Mesothelial cell of epicardium (in vitro differentiated cells): ENCODE results near the gene DCAF11. TPM values are rescaled to one million over a fixed set of nuclear protein-coding genes. Genes with fewer than 3 reads are reported as not detected.

Experiments
- DNase-seq, 2 experiments: peaks; one replicate each; pipeline ENCODE4 v3.0.0; 2021; ENCODE audit warnings: low spot score in 2 of 2; ENCODE audit not compliant: unreplicated experiment in 2 of 2
- H3K27ac Mint-ChIP-seq: 2 replicates; pipeline ENCODE4 v1.8.0; 2021; ENCODE audit warnings: mixed read lengths
- H3K27me3 Mint-ChIP-seq: 2 replicates; pipeline ENCODE4 v1.8.0; 2021; ENCODE audit warnings: low read depth, mixed read lengths
- H3K36me3 Mint-ChIP-seq: 2 replicates; pipeline ENCODE4 v1.8.0; 2021; ENCODE audit warnings: mixed read lengths
- H3K4me1 Mint-ChIP-seq: 2 replicates; pipeline ENCODE4 v1.8.0; 2021; ENCODE audit warnings: mixed read lengths
- H3K4me3 Mint-ChIP-seq: 2 replicates; pipeline ENCODE4 v1.8.0; 2021; ENCODE audit warnings: mild to moderate bottlenecking, moderate library complexity, mixed read lengths
- H3K9me3 Mint-ChIP-seq: 2 replicates; pipeline ENCODE4 v1.8.0; 2021; ENCODE audit warnings: mixed read lengths
- CTCF ChIP-seq: fragments of 200-600 bp; sonication (generic); IDR thresholded peaks from one replicate; pipeline ENCODE4 v1.5.0; 2021; ENCODE audit warnings: antibody characterized with exemption; ENCODE audit not compliant: unreplicated experiment
- total RNA-seq: library from RNA; stranded (reverse); gene quantifications from 3 replicates; pipeline ENCODE4 v1.2.1, GENCODE V29; 2021

DCAF11 gene
- total RNA-seq, 1 donor from 2014 or later = 62.3 TPM

- Mint-ChIP-seq H3K4me1 (peaks cover 20% of the 10 kb centered on the region), H3K9me3 (no peaks in the 10 kb centered on the region), H3K27me3 (no peaks in the 10 kb centered on the region), H3K27ac (no peak overlapping the region), H3K4me3 (no peak overlapping the region), H3K36me3 (no peaks in the 10 kb centered on the region)
- no peak for TF ChIP-seq CTCF
- no peak for DNase-seq
Observed at GRCh38 chr14:24096545-24097181, 17.9 kb upstream of the DCAF11 start.

DNA sequence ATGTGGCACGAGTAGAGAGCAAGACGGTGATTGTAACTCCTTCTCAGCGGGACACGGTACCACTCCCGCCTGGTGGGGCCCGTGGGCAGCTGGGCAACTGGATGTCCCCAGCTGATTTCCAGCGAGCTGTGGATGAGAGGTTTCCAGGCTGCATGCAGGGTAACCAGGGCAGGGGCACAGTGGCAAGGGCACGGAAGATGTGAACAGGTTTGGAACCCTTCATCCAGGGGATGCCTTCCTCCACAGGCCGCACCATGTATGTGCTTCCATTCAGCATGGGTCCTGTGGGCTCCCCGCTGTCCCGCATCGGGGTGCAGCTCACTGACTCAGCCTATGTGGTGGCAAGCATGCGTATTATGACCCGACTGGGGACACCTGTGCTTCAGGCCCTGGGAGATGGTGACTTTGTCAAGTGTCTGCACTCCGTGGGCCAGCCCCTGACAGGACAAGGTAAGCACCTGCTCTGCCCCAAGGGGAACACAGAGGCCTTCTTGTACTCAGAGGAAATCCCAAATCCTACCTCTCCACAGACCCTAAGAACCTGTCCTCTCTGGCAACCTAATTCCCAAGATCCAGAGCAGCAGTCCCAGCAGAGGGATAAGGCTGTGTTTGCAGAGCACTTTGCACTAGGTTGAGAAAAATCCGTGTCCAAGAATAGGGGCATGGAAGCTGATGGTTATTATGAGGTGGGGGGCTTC lies 16.2 kb upstream of the DCAF11 start:
- peaks cover 17% of the 10 kb centered on the region for H3K4me1 Mint-ChIP-seq
- TF ChIP-seq CTCF = no peak
- H3K36me3 Mint-ChIP-seq = peaks cover 9% of the 10 kb centered on the region
- H3K4me3 Mint-ChIP-seq = no peak overlapping the region
- H3K27ac Mint-ChIP-seq = no peak overlapping the region
- H3K27me3 Mint-ChIP-seq = no peaks in the 10 kb centered on the region
- H3K9me3 Mint-ChIP-seq = no peaks in the 10 kb centered on the region
- DNase-seq = no peak

GRCh38 chr14:24098927-24099813 lies 15.4 kb upstream of the DCAF11 start:
- Mint-ChIP-seq H3K4me3 (no peak overlapping the region), H3K27ac (no peak overlapping the region), H3K27me3 (no peaks in the 10 kb centered on the region)

GRCh38 chr14:24100197-24100981 lies 14.2 kb upstream of the DCAF11 start:
- H3K9me3 Mint-ChIP-seq = peaks cover 8% of the 10 kb centered on the region
- peaks cover 5% of the 10 kb centered on the region for H3K4me1 Mint-ChIP-seq
- H3K27ac Mint-ChIP-seq = no peak overlapping the region
- no peak for TF ChIP-seq CTCF
- H3K27me3 Mint-ChIP-seq = no peaks in the 10 kb centered on the region
- no peak overlapping the region for H3K4me3 Mint-ChIP-seq
- DNase-seq = no peak
- peaks cover 19% of the 10 kb centered on the region for H3K36me3 Mint-ChIP-seq

More at GRCh38 chr14:24098927-24099813, 15.4 kb upstream of the DCAF11 start:
- no peak for TF ChIP-seq CTCF
- Mint-ChIP-seq H3K4me1 (peaks cover 13% of the 10 kb centered on the region), H3K36me3 (peaks cover 16% of the 10 kb centered on the region), H3K9me3 (no peaks in the 10 kb centered on the region)
- DNase-seq = no peak

DNA sequence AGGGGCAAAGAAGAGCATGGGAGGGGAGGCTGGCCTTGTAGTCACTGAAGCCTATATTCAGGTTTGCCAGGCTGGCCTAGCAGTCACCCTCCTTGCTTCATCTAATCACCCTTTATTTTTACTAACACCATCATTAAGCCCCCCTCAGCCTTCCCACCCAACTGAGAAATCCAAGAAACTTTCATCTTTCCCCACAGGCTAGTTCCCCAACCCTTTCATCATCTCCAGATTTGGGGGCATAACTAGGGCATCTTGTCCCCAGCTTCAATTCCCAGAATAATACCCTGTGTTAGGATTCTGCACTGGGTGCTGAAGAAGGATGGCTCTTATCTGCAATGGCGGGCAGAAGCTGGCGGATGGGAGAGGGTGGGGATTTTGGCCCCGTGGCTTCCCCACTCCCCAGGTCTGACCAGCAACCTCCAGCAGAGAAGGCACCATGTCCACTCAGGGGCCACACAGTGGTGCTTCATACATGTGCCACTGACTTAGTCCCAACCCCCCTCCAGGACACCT lies 13.5 kb upstream of the DCAF11 start:
- Mint-ChIP-seq H3K9me3 (peaks cover 8% of the 10 kb centered on the region), H3K4me1 (no peaks in the 10 kb centered on the region), H3K27ac (no peak overlapping the region), H3K27me3 (no peaks in the 10 kb centered on the region), H3K4me3 (no peak overlapping the region), H3K36me3 (peaks cover 19% of the 10 kb centered on the region)
- no peak for TF ChIP-seq CTCF
- DNase-seq = no peak
